ENCODE measurements around the gene LACTB.
A peak's percentile ranks its signal among the peaks of the same experiment; 100 is the strongest.

The LACTB gene

GRCh38 chr15:63188926-63189871, 67.5 kb downstream of the LACTB start, which contains the start of gene RAB8B:
Gene RAB8B (plus strand): TSS chr15:63189606. CDS start chr15:63189625, 19 bp downstream.
- peak within 1 kb of the TSS; percentile 96 for H3K4me3 Mint-ChIP-seq

GRCh38 chr15:63189941-63190768, 68.5 kb downstream of the LACTB start:
- peak overlapping the region; percentile 96 for H3K4me3 Mint-ChIP-seq
- no peaks in the 10 kb centered on the region for H3K9me3 Mint-ChIP-seq
- no peaks in the 10 kb centered on the region for H3K27me3 Mint-ChIP-seq
- H3K36me3 Mint-ChIP-seq (ENCODE audit: low read depth): peaks cover 34% of the 10 kb centered on the region
- no peak for DNase-seq
- no peak for ATAC-seq
- peaks cover 56% of the 10 kb centered on the region for H3K4me1 Mint-ChIP-seq
- peak overlapping the region; percentile 93 for H3K27ac Mint-ChIP-seq

More at GRCh38 chr15:63188926-63189871, 67.5 kb downstream of the LACTB start, which contains the start of gene RAB8B:
- ATAC-seq: peak; percentile 85
- peaks cover 48% of the 10 kb centered on the region for H3K4me1 Mint-ChIP-seq
- H3K9me3 Mint-ChIP-seq: no peaks in the 10 kb centered on the region
- peak within 1 kb of the TSS; percentile 93 for H3K27ac Mint-ChIP-seq
- no peaks in the 10 kb centered on the region for H3K27me3 Mint-ChIP-seq
- H3K36me3 Mint-ChIP-seq (ENCODE audit: low read depth): peaks cover 30% of the 10 kb centered on the region
- peak; percentile 99 for DNase-seq

GRCh38 chr15:63190769-63191649, 69.3 kb downstream of the LACTB start:
- H3K27ac Mint-ChIP-seq: peak overlapping the region; percentile 93
- H3K9me3 Mint-ChIP-seq: no peaks in the 10 kb centered on the region
- H3K4me1 Mint-ChIP-seq: peaks cover 65% of the 10 kb centered on the region
- H3K36me3 Mint-ChIP-seq (ENCODE audit: low read depth): peaks cover 36% of the 10 kb centered on the region
- H3K27me3 Mint-ChIP-seq: no peaks in the 10 kb centered on the region
- DNase-seq (no peak), ATAC-seq (no peak)
- peak overlapping the region; percentile 96 for H3K4me3 Mint-ChIP-seq

Data from activated naive CD8-positive, alpha-beta T cell treated with anti-CD3 and anti-CD28 coated beads, Interleukin-2, amount 50 U/mL, for 24 hours (primary cell).